Loucy (cell line): ENCODE measurements around the gene PIGC.
"Not testable (repeated sequence)": the region's sequence is repeated elsewhere in the genome, so short reads cannot be mapped to it uniquely, and the experiment has no call there.

ENCODE experiments used
- H2AFZ ChIP-seq: fragments of 200-600 bp; sonication (generic); 2 replicates; pipeline ENCODE4 v1.6.0; 2016; ENCODE audit warnings: antibody characterized with exemption, mild to moderate bottlenecking, low read length, moderate library complexity
- H3F3A ChIP-seq: fragments of 200-600 bp; 2 replicates; pipeline ENCODE4 v1.6.0; 2016; ENCODE audit warnings: antibody characterized with exemption, low read depth, mild to moderate bottlenecking
- H3K27me3 ChIP-seq: fragments of 200-600 bp; sonication (generic); 2 replicates; pipeline ENCODE4 v1.6.1; 2014; ENCODE audit warnings: low read length, mild to moderate bottlenecking; ENCODE audit not compliant: insufficient read depth, poor library complexity, severe bottlenecking
- H3K36me3 ChIP-seq: fragments of 200-600 bp; sonication (generic); 2 replicates; pipeline ENCODE4 v1.6.1; 2016; ENCODE audit warnings: low read length; ENCODE audit not compliant: insufficient read depth
- H3K4me1 ChIP-seq: fragments of 200-600 bp; sonication (generic); 2 replicates; pipeline ENCODE4 v1.5.1; 2014; ENCODE audit warnings: low read length, mild to moderate bottlenecking; ENCODE audit not compliant: insufficient read depth, poor library complexity, severe bottlenecking
- H3K4me2 ChIP-seq: fragments of 200-600 bp; sonication (generic); 2 replicates; pipeline ENCODE4 v1.6.0; 2014; ENCODE audit warnings: antibody characterized with exemption, low read length, low read depth, mild to moderate bottlenecking; ENCODE audit not compliant: poor library complexity, severe bottlenecking
- H3K4me3 ChIP-seq: fragments of 200-600 bp; sonication (generic); 2 replicates; pipeline ENCODE4 v1.5.1; 2014; ENCODE audit warnings: low read length, mild to moderate bottlenecking, mixed read lengths; ENCODE audit not compliant: poor library complexity, severe bottlenecking
- H3K79me2 ChIP-seq: fragments of 200-600 bp; sonication (generic); 2 replicates; pipeline ENCODE4 v1.6.1; 2014; ENCODE audit warnings: low read length; ENCODE audit not compliant: insufficient read depth
- H3K9ac ChIP-seq: fragments of 200-600 bp; sonication (generic); 2 replicates; pipeline ENCODE4 v1.6.0; 2014; ENCODE audit warnings: mild to moderate bottlenecking, low read depth, low read length, moderate library complexity; ENCODE audit not compliant: poor library complexity, severe bottlenecking
- H3K9me2 ChIP-seq: fragments of 200-600 bp; sonication (generic); replicated peaks from 2 replicates; pipeline ENCODE4 v1.6.1; 2016; ENCODE audit warnings: low read depth, low read length, mixed read lengths
- H3K9me3 ChIP-seq: fragments of 200-600 bp; sonication (generic); 2 replicates; pipeline ENCODE4 v1.6.1; 2014; ENCODE audit warnings: mild to moderate bottlenecking, antibody characterized with exemption, low read length, low read depth; ENCODE audit not compliant: insufficient read depth
- H4K20me1 ChIP-seq: fragments of 200-600 bp; sonication (generic); 2 replicates; pipeline ENCODE4 v1.6.0; 2014; ENCODE audit warnings: antibody characterized with exemption, low read length, mild to moderate bottlenecking; ENCODE audit not compliant: insufficient read depth, poor library complexity, severe bottlenecking
- EZH2phosphoT487 ChIP-seq: fragments of 200-600 bp; IDR thresholded peaks from 2 replicates; pipeline ENCODE4 v1.6.1; 2018; ENCODE audit warnings: antibody characterized with exemption, mild to moderate bottlenecking, moderate library complexity, borderline replicate concordance
- TF ChIP-seq, protein P1 (sequence below): fragments of 200-600 bp; sonication (generic); conservative IDR thresholded peaks from 2 replicates; pipeline ENCODE4 v1.5.1; 2014; ENCODE audit warnings: mild to moderate bottlenecking, antibody characterized with exemption, low read length

The PIGC gene

DNA sequence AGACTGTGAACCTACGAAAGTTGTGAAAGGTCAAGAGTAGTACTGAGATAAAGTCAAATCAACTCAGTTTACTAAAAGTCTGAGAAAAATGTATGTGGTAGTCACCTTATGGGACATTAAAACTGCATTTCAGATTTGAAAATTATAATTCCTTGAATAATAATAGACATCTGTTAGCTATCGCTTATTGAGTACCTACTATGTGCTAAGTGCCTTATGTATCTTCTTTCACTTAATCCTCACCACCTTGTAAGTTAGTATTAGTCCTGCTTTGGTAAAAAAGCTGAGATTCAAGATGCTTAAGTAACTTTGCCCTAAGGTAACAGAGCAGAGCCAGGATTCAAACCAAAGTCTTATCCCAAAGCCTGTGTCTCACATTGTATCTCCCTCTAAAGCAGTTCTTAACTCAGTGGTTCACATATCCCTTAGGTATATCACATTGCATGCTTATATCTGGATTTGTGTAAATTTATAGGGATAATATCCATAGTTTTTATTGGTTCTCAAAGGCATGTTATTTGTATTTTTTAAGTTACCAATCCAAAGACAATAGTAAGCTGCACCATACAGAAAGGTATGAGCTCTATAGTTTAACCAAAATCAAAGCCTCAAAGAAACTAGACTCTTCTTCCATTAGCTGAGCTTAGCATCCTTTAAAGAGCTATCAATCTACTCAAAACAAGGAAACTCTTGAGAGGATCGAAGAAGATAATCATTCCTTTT, 865 bp downstream of the PIGC start:
- Histone ChIP-seq H3K79me2 (peaks cover 48% of the 10 kb centered on the region), H3K27me3 (no peaks in the 10 kb centered on the region), H3K4me1 (peaks cover 34% of the 10 kb centered on the region), H2AFZ (peak overlapping the region; percentile 75), H3K36me3 (no peaks in the 10 kb centered on the region), H3K4me3 (peak overlapping the region; percentile 83), H4K20me1 (no peaks in the 10 kb centered on the region), H3K9ac (peak overlapping the region; percentile 91), H3K9me3 (no peaks in the 10 kb centered on the region), H3F3A (no peaks in the 10 kb centered on the region), H3K4me2 (peak overlapping the region; percentile 92), H3K9me2 (no peaks in the 10 kb centered on the region)
- TF ChIP-seq EZH2phosphoT487: no peak
- TF ChIP-seq, protein P1, sequence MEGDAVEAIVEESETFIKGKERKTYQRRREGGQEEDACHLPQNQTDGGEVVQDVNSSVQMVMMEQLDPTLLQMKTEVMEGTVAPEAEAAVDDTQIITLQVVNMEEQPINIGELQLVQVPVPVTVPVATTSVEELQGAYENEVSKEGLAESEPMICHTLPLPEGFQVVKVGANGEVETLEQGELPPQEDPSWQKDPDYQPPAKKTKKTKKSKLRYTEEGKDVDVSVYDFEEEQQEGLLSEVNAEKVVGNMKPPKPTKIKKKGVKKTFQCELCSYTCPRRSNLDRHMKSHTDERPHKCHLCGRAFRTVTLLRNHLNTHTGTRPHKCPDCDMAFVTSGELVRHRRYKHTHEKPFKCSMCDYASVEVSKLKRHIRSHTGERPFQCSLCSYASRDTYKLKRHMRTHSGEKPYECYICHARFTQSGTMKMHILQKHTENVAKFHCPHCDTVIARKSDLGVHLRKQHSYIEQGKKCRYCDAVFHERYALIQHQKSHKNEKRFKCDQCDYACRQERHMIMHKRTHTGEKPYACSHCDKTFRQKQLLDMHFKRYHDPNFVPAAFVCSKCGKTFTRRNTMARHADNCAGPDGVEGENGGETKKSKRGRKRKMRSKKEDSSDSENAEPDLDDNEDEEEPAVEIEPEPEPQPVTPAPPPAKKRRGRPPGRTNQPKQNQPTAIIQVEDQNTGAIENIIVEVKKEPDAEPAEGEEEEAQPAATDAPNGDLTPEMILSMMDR: no peak

- H3K79me2 ChIP-seq: peaks cover 48% of the 10 kb centered on the region
Observed at GRCh38 chr1:172442404-172442803, 1.5 kb downstream of the PIGC start.

DNA sequence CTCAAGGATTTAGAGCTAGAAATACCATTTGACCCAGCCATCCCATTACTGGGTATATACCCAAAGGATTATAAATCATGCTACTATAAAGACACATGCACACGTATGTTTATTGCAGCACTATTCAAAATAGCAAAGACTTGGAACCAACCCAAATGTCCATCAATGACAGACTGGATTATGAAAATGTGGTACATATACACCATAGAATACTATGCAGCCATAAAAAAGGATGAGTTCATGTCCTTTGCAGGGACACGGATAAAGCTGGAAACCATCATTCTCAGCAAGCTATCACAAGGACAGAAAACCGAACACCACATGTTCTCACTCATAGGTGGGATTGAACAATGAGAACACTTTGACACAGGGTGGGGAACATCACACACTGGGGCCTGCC, 6.7 kb downstream of the PIGC start:
- H3K79me2 ChIP-seq: peaks cover 26% of the 10 kb centered on the region
- not testable (repeated sequence) for H3K9ac ChIP-seq, H3F3A ChIP-seq, H2AFZ ChIP-seq, H3K27me3 ChIP-seq, H4K20me1 ChIP-seq, H3K36me3 ChIP-seq, H3K4me3 ChIP-seq, H3K9me2 ChIP-seq, H3K9me3 ChIP-seq, H3K4me2 ChIP-seq
- H3K4me1 ChIP-seq: peaks cover 13% of the 10 kb centered on the region

More at GRCh38 chr1:172442404-172442803, 1.5 kb downstream of the PIGC start:
- Histone ChIP-seq H3K4me2 (peak overlapping the region; percentile 92), H3K9ac (peak overlapping the region; percentile 91), H3K27me3 (no peaks in the 10 kb centered on the region), H3K9me3 (no peaks in the 10 kb centered on the region), H3K4me3 (peak overlapping the region; percentile 83), H3K36me3 (no peaks in the 10 kb centered on the region), H4K20me1 (no peaks in the 10 kb centered on the region), H2AFZ (no peak overlapping the region), H3K9me2 (no peaks in the 10 kb centered on the region), H3K4me1 (peaks cover 34% of the 10 kb centered on the region), H3F3A (no peaks in the 10 kb centered on the region)
- TF ChIP-seq, protein P1: no peak
- TF ChIP-seq EZH2phosphoT487: no peak

GRCh38 chr1:172431721-172432192, 12.1 kb downstream of the PIGC start:
- no peak overlapping the region for H3K4me3 ChIP-seq
- no peaks in the 10 kb centered on the region for H3K9me2 ChIP-seq
- H3K4me2 ChIP-seq: peak overlapping the region; percentile 50
- H2AFZ ChIP-seq: no peak overlapping the region
- H3K27me3 ChIP-seq: no peaks in the 10 kb centered on the region
- H4K20me1 ChIP-seq: no peaks in the 10 kb centered on the region
- peaks cover 38% of the 10 kb centered on the region for H3K4me1 ChIP-seq
- H3K36me3 ChIP-seq: no peaks in the 10 kb centered on the region
- no peaks in the 10 kb centered on the region; the same call in 1 of the 2 replicates for H3K79me2 ChIP-seq
- no peak for TF ChIP-seq EZH2phosphoT487
- TF ChIP-seq, protein P1: no peak
- no peaks in the 10 kb centered on the region for H3K9me3 ChIP-seq
- H3F3A ChIP-seq: peaks cover 3% of the 10 kb centered on the region; the same call in 1 of the 2 replicates
- H3K9ac ChIP-seq: no peak overlapping the region
